GM21825 (cell line): ENCODE results near the gene FARS2.
"Not testable (repeated sequence)": the region's sequence is repeated elsewhere in the genome, so short reads cannot be mapped to it uniquely, and the experiment has no call there.

Experiments used
- ATAC-seq: cut with Tn5 transposase; IDR thresholded peaks from one replicate; pipeline ENCODE4 v1.9.1; 2021; ENCODE audit warnings: mild to moderate bottlenecking, moderate library complexity; ENCODE audit not compliant: unreplicated experiment

FARS2 gene

GRCh38 chr6:5772408-5773120 is 511.3 kb downstream of the FARS2 start:
- ATAC-seq, result no peak

- no peak for ATAC-seq
Measured at GRCh38 chr6:5776104-5776503, 514.8 kb downstream of the FARS2 start.

- no peak for ATAC-seq
Measured at GRCh38 chr6:5776706-5777390, 515.5 kb downstream of the FARS2 start.

GRCh38 chr6:5778317-5778857 is 517.1 kb downstream of the FARS2 start:
- ATAC-seq, result peak; percentile 79

GRCh38 chr6:5778906-5779305 is 517.6 kb downstream of the FARS2 start:
- ATAC-seq, result no peak

- ATAC-seq, result no peak
Measured at GRCh38 chr6:5781019-5781418, 519.7 kb downstream of the FARS2 start.

GRCh38 chr6:5781966-5782556 is 520.7 kb downstream of the FARS2 start:
- ATAC-seq, result no peak

- no peak for ATAC-seq
Measured at GRCh38 chr6:5782783-5783547, 521.7 kb downstream of the FARS2 start.

- ATAC-seq, result no peak
Measured at GRCh38 chr6:5783584-5784089, 522.3 kb downstream of the FARS2 start.

- ATAC-seq, result no peak
Measured at GRCh38 chr6:5785249-5785648, 523.9 kb downstream of the FARS2 start.

- ATAC-seq, result no peak
Measured at GRCh38 chr6:5786321-5786968, 525.1 kb downstream of the FARS2 start.

- ATAC-seq, result no peak
Measured at GRCh38 chr6:5786969-5787720, 525.8 kb downstream of the FARS2 start.

GRCh38 chr6:5789426-5789825 is 528.1 kb downstream of the FARS2 start:
- ATAC-seq, result not testable (repeated sequence)

GRCh38 chr6:5796555-5796954 is 535.2 kb downstream of the FARS2 start:
- not testable (repeated sequence) for ATAC-seq

- not testable (repeated sequence) for ATAC-seq
Measured at GRCh38 chr6:5806406-5806805, 545.1 kb downstream of the FARS2 start.

- ATAC-seq, result no peak
Measured at GRCh38 chr6:5809450-5809849, 548.1 kb downstream of the FARS2 start.

- no peak for ATAC-seq
Measured at GRCh38 chr6:5811997-5812396, 550.7 kb downstream of the FARS2 start.

- peak; percentile 74 for ATAC-seq
Measured at GRCh38 chr6:5813625-5814027, 552.3 kb downstream of the FARS2 start.

- no peak for ATAC-seq
Measured at GRCh38 chr6:5814116-5814515, 552.8 kb downstream of the FARS2 start.

- ATAC-seq, result no peak
Measured at GRCh38 chr6:5814901-5815300, 553.6 kb downstream of the FARS2 start.
